Measurements from ENCODE around the gene NFIB. TPM values are rescaled to one million over a fixed set of nuclear protein-coding genes. Genes with fewer than 3 reads are reported as not detected.

Gene NFIB
- total RNA-seq, 2 donors from 2014 or later = 74.4 to 80.1 TPM

GRCh38 chr9:14056316-14056861 lies 257.6 kb downstream of the NFIB start:
- H3K27ac ChIP-seq = no peak overlapping the region
- H3K36me3 ChIP-seq = no peaks in the 10 kb centered on the region
- no peaks in the 10 kb centered on the region for H3K27me3 ChIP-seq
- no peak overlapping the region for H3K4me3 ChIP-seq
- TF ChIP-seq CTCF (IDR thresholded peaks at IDR 0.05) = no peak
- peaks cover 0 to 9% of the 10 kb centered on the region in 2 donors for H3K4me1 ChIP-seq
- no peaks in the 10 kb centered on the region for H3K9me3 ChIP-seq
- DNase-seq (ENCODE audit: low spot score) = no peak

- H3K27ac ChIP-seq = no peak overlapping the region
- no peaks in the 10 kb centered on the region for H3K9me3 ChIP-seq
- H3K4me3 ChIP-seq = no peak overlapping the region
- no peaks in the 10 kb centered on the region for H3K27me3 ChIP-seq
- H3K4me1 ChIP-seq = peaks cover 0 to 9% of the 10 kb centered on the region in 2 donors
- no peak for TF ChIP-seq CTCF (IDR thresholded peaks at IDR 0.05)
- H3K36me3 ChIP-seq = no peaks in the 10 kb centered on the region
- DNase-seq (ENCODE audit: low spot score) = no peak
These were observed 259.8 kb downstream of the NFIB start for GRCh38 chr9:14054096-14054495.

GRCh38 chr9:14052359-14052758 lies 261.6 kb downstream of the NFIB start:
- Histone ChIP-seq H3K27ac (no peak overlapping the region), H3K4me1 (peaks cover 0 to 9% of the 10 kb centered on the region in 2 donors), H3K27me3 (no peaks in the 10 kb centered on the region), H3K36me3 (no peaks in the 10 kb centered on the region), H3K4me3 (no peak overlapping the region), H3K9me3 (no peaks in the 10 kb centered on the region)
- TF ChIP-seq CTCF (IDR thresholded peaks at IDR 0.05) = no peak
- DNase-seq (ENCODE audit: low spot score) = no peak

- TF ChIP-seq CTCF (IDR thresholded peaks at IDR 0.05) = no peak
- Histone ChIP-seq H3K4me1 (peaks cover 0 to 3% of the 10 kb centered on the region in 2 donors), H3K9me3 (no peaks in the 10 kb centered on the region), H3K27me3 (no peaks in the 10 kb centered on the region), H3K36me3 (no peaks in the 10 kb centered on the region), H3K27ac (no peak overlapping the region), H3K4me3 (no peak overlapping the region)
- no peak for DNase-seq (ENCODE audit: low spot score)
These were observed 262.5 kb downstream of the NFIB start for GRCh38 chr9:14051419-14051818.

GRCh38 chr9:14043483-14043882 lies 270.5 kb downstream of the NFIB start:
- no peak overlapping the region for H3K27ac ChIP-seq

More at GRCh38 chr9:14043483-14043882, 270.5 kb downstream of the NFIB start:
- DNase-seq (ENCODE audit: low spot score) = no peak
- Histone ChIP-seq H3K4me1 (no peaks in the 10 kb centered on the region), H3K36me3 (no peaks in the 10 kb centered on the region), H3K27me3 (no peaks in the 10 kb centered on the region), H3K4me3 (no peak overlapping the region), H3K9me3 (no peaks in the 10 kb centered on the region)
- TF ChIP-seq CTCF (IDR thresholded peaks at IDR 0.05) = no peak
